ENCODE results near the gene TCF20. TPM values are rescaled to one million over a fixed set of nuclear protein-coding genes. Genes with fewer than 3 reads are reported as not detected.
A peak's percentile ranks its signal among the peaks of the same experiment; 100 is the strongest.

Gene TCF20
- total RNA-seq, 1 experiment from 2014 or later = 56.4 TPM

GRCh38 chr22:42308892-42309468 lies 38.5 kb upstream of the TCF20 start:
- ChIA-PET CTCF (no interaction called here), POLR2A (no interaction called here)
- Mint-ChIP-seq H3K4me1 (ENCODE audit: insufficient read depth, unreplicated experiment) (peaks cover 10% of the 10 kb centered on the region), H3K4me3 (ENCODE audit: unreplicated experiment) (no peak overlapping the region), H3K9me3 (ENCODE audit: unreplicated experiment) (no peaks in the 10 kb centered on the region), H3K27me3 (ENCODE audit: insufficient read depth, unreplicated experiment) (peaks cover 1% of the 10 kb centered on the region), H3K27ac (ENCODE audit: low read depth, unreplicated experiment) (peak overlapping the region; percentile 69), H3K36me3 (ENCODE audit: insufficient read depth, unreplicated experiment) (no peaks in the 10 kb centered on the region)
- no peak for TF ChIP-seq CTCF (IDR thresholded peaks at IDR 0.05; ENCODE audit: unreplicated experiment)
- intact Hi-C loops (cut with micrococcal nuclease) = no loop called here
- no TSS peak for BruUV-seq (replicated peaks)
- DNase-seq (ENCODE audit: unreplicated experiment) = no peak

GRCh38 chr22:42307806-42308563 lies 37.5 kb upstream of the TCF20 start:
- no TSS peak for BruUV-seq (replicated peaks)
- POLR2A ChIA-PET = no interaction called here
- no peak for DNase-seq (ENCODE audit: unreplicated experiment)
- CTCF ChIA-PET = interaction anchor here (0.6 kb wide), 1 partner anchor 85 kb away, joined by 4 read pairs; no protein-coding TSS in a partner anchor
- intact Hi-C loops (cut with micrococcal nuclease) = no loop called here
- Mint-ChIP-seq H3K4me3 (ENCODE audit: unreplicated experiment) (no peak overlapping the region), H3K4me1 (ENCODE audit: insufficient read depth, unreplicated experiment) (no peaks in the 10 kb centered on the region), H3K9me3 (ENCODE audit: unreplicated experiment) (no peaks in the 10 kb centered on the region), H3K27ac (ENCODE audit: low read depth, unreplicated experiment) (no peak overlapping the region), H3K36me3 (ENCODE audit: insufficient read depth, unreplicated experiment) (no peaks in the 10 kb centered on the region), H3K27me3 (ENCODE audit: insufficient read depth, unreplicated experiment) (peaks cover 11% of the 10 kb centered on the region)
- TF ChIP-seq CTCF (IDR thresholded peaks at IDR 0.05; ENCODE audit: unreplicated experiment) = no peak

DNA sequence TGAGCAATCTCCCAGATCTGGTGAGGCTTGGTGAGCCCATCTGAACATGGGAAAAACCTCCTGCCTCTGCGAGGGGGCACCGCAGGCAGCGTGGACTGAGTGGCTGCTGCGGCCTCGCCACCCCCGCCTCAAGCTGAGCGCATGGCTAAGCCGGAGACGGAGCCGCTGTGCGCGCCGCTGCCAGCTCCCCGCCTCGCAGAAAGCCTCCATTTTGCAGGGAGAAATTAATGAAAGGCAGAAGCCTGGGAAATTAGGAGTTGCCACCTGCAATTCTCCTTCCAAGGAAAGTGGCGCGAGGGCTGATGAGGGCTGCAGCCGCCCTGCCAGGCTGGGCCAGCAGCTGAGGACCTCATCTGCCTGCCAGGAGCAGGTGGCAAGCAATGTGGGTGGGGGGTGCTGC lies 35.6 kb upstream of the TCF20 start:
- no peak for DNase-seq (ENCODE audit: unreplicated experiment)
- intact Hi-C loops (cut with micrococcal nuclease) = no loop called here
- no peaks in the 10 kb centered on the region for H3K9me3 Mint-ChIP-seq (ENCODE audit: unreplicated experiment)
- ChIA-PET CTCF (no interaction called here), POLR2A (no interaction called here)
- H3K27ac Mint-ChIP-seq (ENCODE audit: low read depth, unreplicated experiment) = no peak overlapping the region
- H3K36me3 Mint-ChIP-seq (ENCODE audit: insufficient read depth, unreplicated experiment) = no peaks in the 10 kb centered on the region
- no TSS peak for BruUV-seq (replicated peaks)
- peaks cover 2% of the 10 kb centered on the region for H3K4me1 Mint-ChIP-seq (ENCODE audit: insufficient read depth, unreplicated experiment)
- TF ChIP-seq CTCF (IDR thresholded peaks at IDR 0.05; ENCODE audit: unreplicated experiment) = no peak
- H3K27me3 Mint-ChIP-seq (ENCODE audit: insufficient read depth, unreplicated experiment) = peaks cover 11% of the 10 kb centered on the region
- H3K4me3 Mint-ChIP-seq (ENCODE audit: unreplicated experiment) = no peak overlapping the region

GRCh38 chr22:42304324-42304790 lies 33.9 kb upstream of the TCF20 start:
- intact Hi-C loops (cut with micrococcal nuclease) = no loop called here
- peaks cover 10% of the 10 kb centered on the region for H3K4me1 Mint-ChIP-seq (ENCODE audit: insufficient read depth, unreplicated experiment)
- no TSS peak for BruUV-seq (replicated peaks)
- ChIA-PET CTCF (interaction anchor here (1.2 kb wide), 1 partner anchor 8 kb away, joined by 4 read pairs; no protein-coding TSS in a partner anchor), POLR2A (no interaction called here)
- H3K9me3 Mint-ChIP-seq (ENCODE audit: unreplicated experiment) = no peaks in the 10 kb centered on the region
- no peak for TF ChIP-seq CTCF (IDR thresholded peaks at IDR 0.05; ENCODE audit: unreplicated experiment)
- no peak overlapping the region for H3K4me3 Mint-ChIP-seq (ENCODE audit: unreplicated experiment)
- no peak for DNase-seq (ENCODE audit: unreplicated experiment)
- no peak overlapping the region for H3K27ac Mint-ChIP-seq (ENCODE audit: low read depth, unreplicated experiment)
- no peaks in the 10 kb centered on the region for H3K36me3 Mint-ChIP-seq (ENCODE audit: insufficient read depth, unreplicated experiment)
- peaks cover 11% of the 10 kb centered on the region for H3K27me3 Mint-ChIP-seq (ENCODE audit: insufficient read depth, unreplicated experiment)
